Stomach (tissue), 19 donors: ENCODE measurements around the gene PSMA5. TPM values are rescaled to one million over a fixed set of nuclear protein-coding genes. Genes with fewer than 3 reads are reported as not detected.
A peak's percentile ranks its signal among the peaks of the same experiment; 100 is the strongest.
"Not testable (repeated sequence)": the region's sequence is repeated elsewhere in the genome, so short reads cannot be mapped to it uniquely, and the experiment has no call there.

Experiments used
- DNase-seq, 2 donors: peaks; one replicate each; pipeline versions ENCODE4 v3.0.0 to v3.0.0-alpha.2; 2013 to 2019
- H3K27ac ChIP-seq, 5 donors: fragments of 200-600 bp in 4 of 5; sonication (generic) in 4 of 5; one replicate each; pipeline ENCODE4 v1.5.1; 2013 to 2019; ENCODE audit warnings: mild to moderate bottlenecking in 1 of 5, moderate library complexity in 1 of 5
- H3K27me3 ChIP-seq, 3 donors: fragments of 200-600 bp; sonication (generic); one replicate each; pipeline ENCODE4 v1.5.1; 2017 to 2019; ENCODE audit warnings: mixed run types in 1 of 3
- H3K36me3 ChIP-seq, 4 donors: fragments of 200-600 bp; sonication (generic); 1 replicate in 3 of 4; 2 replicates in 1 of 4; pipeline ENCODE4 v1.5.1; 2016 to 2019
- H3K4me1 ChIP-seq, 4 donors: fragments of 200-600 bp; sonication (generic); one replicate each; pipeline ENCODE4 v1.5.1; 2016 to 2019
- H3K4me3 ChIP-seq, 4 donors: fragments of 200-600 bp; sonication (generic) in 3 of 4; one replicate each; pipeline ENCODE4 v1.5.1; 2016 to 2019; ENCODE audit warnings: mild to moderate bottlenecking in 1 of 4
- H3K9me3 ChIP-seq, 4 donors: fragments of 200-600 bp; sonication (generic); one replicate each; pipeline ENCODE4 v1.5.1; 2016 to 2019
- EP300 ChIP-seq: sonication (generic); formaldehyde crosslinking; IDR thresholded peaks from one replicate; pipeline ENCODE4 v1.6.1; 2017; ENCODE audit warnings: antibody characterized with exemption
- POLR2A ChIP-seq, 4 donors: fragments of 450-650 bp; IDR thresholded peaks; one replicate each; pipeline ENCODE4 v1.6.1; 2016; ENCODE audit warnings: antibody characterized with exemption in 4 of 4, control low read depth in 2 of 4, mild to moderate bottlenecking in 1 of 4, moderate library complexity in 1 of 4
- POLR2AphosphoS5 ChIP-seq, 3 donors: sonication (generic); formaldehyde crosslinking; IDR thresholded peaks; one replicate each; pipeline ENCODE4 v1.6.1; 2016; ENCODE audit warnings: antibody characterized with exemption in 3 of 3
- WGBS, 5 donors: extraction: QIAGEN DNeasy Blood & Tissue Kit in 3 of 5; methylation state at CpG; one replicate each; pipeline versions ENCODE4 v1.1.5 to v1.1.7; 2013 to 2018; 5-methylcytosine and 5-hydroxymethylcytosine counted together
- intact Hi-C: fragments of 100-400 bp; cut with DNase I; formaldehyde crosslinking; loops from one replicate; pipeline ENCODE4 v1.15.1; 2023; ENCODE audit warnings: low total_unique reads
- long read RNA-seq, 10 donors: transcript quantifications; one replicate each; lab custom pipeline, GENCODE V29; 2026
- polyA plus RNA-seq, 3 donors: library from polyadenylated mRNA; stranded (reverse); fragments of 200-250 nt; gene quantifications; one replicate each; pipeline ENCODE4 v1.2.3, GENCODE V29; 2013
- total RNA-seq, 5 donors: library from RNA; depleted of rRNA; stranded (reverse); fragments of >200 nt; gene quantifications; one replicate each; pipeline versions ENCODE4 v1.1.0 to v1.2.3, GENCODE V29; 2014 to 2016
- TF ChIP-seq, protein P1 (sequence below), 7 experiments: fragments of 450-650 bp in 4 of 7; fragments of 200-600 bp in 3 of 7; sonication (generic) in 3 of 7; IDR thresholded peaks; one replicate each; pipeline ENCODE4 v1.5.1; 2016 to 2019; ENCODE audit warnings: antibody characterized with exemption in 7 of 7, control low read depth in 2 of 7, mild to moderate bottlenecking in 1 of 7
- donor health status: healthy with polysubstance abuse.
- donor health status: Bipolar disorder and iron deficiency.
- donor health status: healthy.

Gene PSMA5
- total RNA-seq (10 to 100 TPM in 3 of 5 donors, 1 to 10 TPM in 2; 5.3 to 39.3 (median 11.3) TPM), polyA plus RNA-seq (10 to 100 TPM; 44.7 to 84.2 (median 50.6) TPM)
- long read RNA-seq, donor 1, partial matches to known transcripts = 0 of 4 reads
- long read RNA-seq, donor 1, other reads (novel, unspliced or antisense) = 0 of 4 reads
- long read RNA-seq, donor 2, transcript PSMA5-201 (9 exons, 3,729 nt) = major isoform, 23 of 24 reads
- long read RNA-seq, donor 2, partial matches to known transcripts = 0 of 24 reads
- long read RNA-seq, donor 2, other reads (novel, unspliced or antisense) = 0 of 24 reads
- long read RNA-seq, donor 3, transcript PSMA5-201 (9 exons, 3,729 nt) = major isoform, 14 of 14 reads
- long read RNA-seq, donor 3, partial matches to known transcripts = 0 of 14 reads
- long read RNA-seq, donor 3, other reads (novel, unspliced or antisense) = 0 of 14 reads
- long read RNA-seq, donor 4, partial matches to known transcripts = 0 of 4 reads
- long read RNA-seq, donor 4, other reads (novel, unspliced or antisense) = 0 of 4 reads
- long read RNA-seq, donor 5, transcript PSMA5-201 (9 exons, 3,729 nt) = major isoform, 20 of 20 reads
- long read RNA-seq, donor 5, partial matches to known transcripts = 0 of 20 reads
- long read RNA-seq, donor 5, other reads (novel, unspliced or antisense) = 0 of 20 reads
- long read RNA-seq, donor 6 = 0 reads
- long read RNA-seq, donor 7, transcript PSMA5-201 (9 exons, 3,729 nt) = major isoform, 36 of 37 reads
- long read RNA-seq, donor 7, partial matches to known transcripts = 0 of 37 reads
- long read RNA-seq, donor 7, other reads (novel, unspliced or antisense) = 0 of 37 reads
- long read RNA-seq, donor 8, transcript PSMA5-201 (9 exons, 3,729 nt) = major isoform, 33 of 39 reads
- long read RNA-seq, donor 8, partial matches to known transcripts = 5 of 39 reads
- long read RNA-seq, donor 8, other reads (novel, unspliced or antisense) = 0 of 39 reads
- long read RNA-seq, donor 9, transcript PSMA5-201 (9 exons, 3,729 nt) = major isoform, 32 of 32 reads
- long read RNA-seq, donor 9, partial matches to known transcripts = 0 of 32 reads
- long read RNA-seq, donor 9, other reads (novel, unspliced or antisense) = 0 of 32 reads
- long read RNA-seq, donor 10, transcript PSMA5-201 (9 exons, 3,729 nt) = major isoform, 17 of 18 reads
- long read RNA-seq, donor 10, partial matches to known transcripts = 0 of 18 reads
- long read RNA-seq, donor 10, other reads (novel, unspliced or antisense) = 0 of 18 reads

- H3K4me3 ChIP-seq = peak within 1 kb of the TSS; percentile 75 to 91 (median 84)
- H3K4me1 ChIP-seq = peaks cover 14 to 50% (median 31%) of the 10 kb centered on the region in 4 donors
- H3K27ac ChIP-seq = peak within 1 kb of the TSS; percentile 87 to 92 (median 90)
- peaks cover 0 to 6% (median 2%) of the 10 kb centered on the region in 4 donors for H3K36me3 ChIP-seq
- H3K9me3 ChIP-seq = no peaks in the 10 kb centered on the region
- 0 to 1% (median 0%) methylated on average over 21 to 50 of the region's 50 CpGs for WGBS, 5 donors
- H3K27me3 ChIP-seq = no peaks in the 10 kb centered on the region
- peak; percentile 97 to 99 for DNase-seq
- TF ChIP-seq POLR2AphosphoS5 (IDR thresholded peaks at IDR 0.05) = peak; percentile 51 to 89 (median 87)
- TF ChIP-seq, protein P1, sequence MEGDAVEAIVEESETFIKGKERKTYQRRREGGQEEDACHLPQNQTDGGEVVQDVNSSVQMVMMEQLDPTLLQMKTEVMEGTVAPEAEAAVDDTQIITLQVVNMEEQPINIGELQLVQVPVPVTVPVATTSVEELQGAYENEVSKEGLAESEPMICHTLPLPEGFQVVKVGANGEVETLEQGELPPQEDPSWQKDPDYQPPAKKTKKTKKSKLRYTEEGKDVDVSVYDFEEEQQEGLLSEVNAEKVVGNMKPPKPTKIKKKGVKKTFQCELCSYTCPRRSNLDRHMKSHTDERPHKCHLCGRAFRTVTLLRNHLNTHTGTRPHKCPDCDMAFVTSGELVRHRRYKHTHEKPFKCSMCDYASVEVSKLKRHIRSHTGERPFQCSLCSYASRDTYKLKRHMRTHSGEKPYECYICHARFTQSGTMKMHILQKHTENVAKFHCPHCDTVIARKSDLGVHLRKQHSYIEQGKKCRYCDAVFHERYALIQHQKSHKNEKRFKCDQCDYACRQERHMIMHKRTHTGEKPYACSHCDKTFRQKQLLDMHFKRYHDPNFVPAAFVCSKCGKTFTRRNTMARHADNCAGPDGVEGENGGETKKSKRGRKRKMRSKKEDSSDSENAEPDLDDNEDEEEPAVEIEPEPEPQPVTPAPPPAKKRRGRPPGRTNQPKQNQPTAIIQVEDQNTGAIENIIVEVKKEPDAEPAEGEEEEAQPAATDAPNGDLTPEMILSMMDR (IDR thresholded peaks at IDR 0.05) = no peak
- TF ChIP-seq POLR2A (IDR thresholded peaks at IDR 0.05) = peak in 1 of 4 donors; percentile 56
- TF ChIP-seq EP300 = no peak
- intact Hi-C loops = no loop called here
Observed at GRCh38 chr1:109426281-109427170, at the start of gene PSMA5. Gene PSMA5, minus strand, starts transcription at chr1:109426448. Its CDS starts 118 bp downstream, at chr1:109426330.

GRCh38 chr1:109475261-109475660 is 49.0 kb upstream of the PSMA5 start:
- intact Hi-C loops = no loop called here
- WGBS, 5 donors = 81 to 86% (median 85%) methylated on average over 9 of the region's 9 CpGs

DNA sequence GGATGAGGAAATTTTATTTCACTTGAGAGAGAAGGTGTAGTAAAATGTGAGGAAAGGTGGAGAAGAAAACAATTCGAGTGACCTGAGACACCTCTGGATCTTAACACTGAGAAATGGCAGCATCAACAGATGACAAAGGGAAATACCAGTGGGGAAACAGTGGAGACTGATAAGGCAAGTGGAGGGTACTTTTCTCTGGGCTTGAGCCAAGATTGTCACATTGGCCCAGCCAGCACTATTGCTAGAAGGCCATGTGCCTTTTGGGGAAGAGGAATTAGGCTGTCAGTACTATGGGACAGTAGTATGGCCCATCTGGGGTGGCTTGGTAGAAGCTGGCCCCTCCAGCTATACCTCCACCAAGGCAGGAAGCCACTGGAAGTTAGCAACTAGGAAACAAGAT is 48.4 kb upstream of the PSMA5 start:
- no peaks in the 10 kb centered on the region for H3K27me3 ChIP-seq
- no peaks in the 10 kb centered on the region for H3K9me3 ChIP-seq
- H3K36me3 ChIP-seq = peaks cover 0 to 34% (median 2%) of the 10 kb centered on the region in 4 donors
- no peak overlapping the region for H3K4me3 ChIP-seq
- H3K4me1 ChIP-seq = no peaks in the 10 kb centered on the region
- 61 to 83% (median 77%) methylated on average over 1 of the region's 1 CpG for WGBS, 5 donors
- no peak for DNase-seq
- no peak overlapping the region for H3K27ac ChIP-seq
- intact Hi-C loops = no loop called here
- TF ChIP-seq, protein P1 (IDR thresholded peaks at IDR 0.05) = no peak
- TF ChIP-seq POLR2AphosphoS5 (IDR thresholded peaks at IDR 0.05) (no peak), POLR2A (IDR thresholded peaks at IDR 0.05) (no peak), EP300 (no peak)

More at GRCh38 chr1:109475261-109475660, 49.0 kb upstream of the PSMA5 start:
- H3K4me3 ChIP-seq = no peak overlapping the region
- DNase-seq = no peak
- no peak overlapping the region for H3K27ac ChIP-seq
- TF ChIP-seq, protein P1 (IDR thresholded peaks at IDR 0.05) = no peak
- no peak for TF ChIP-seq POLR2A (IDR thresholded peaks at IDR 0.05)
- TF ChIP-seq POLR2AphosphoS5 (IDR thresholded peaks at IDR 0.05) = no peak
- TF ChIP-seq EP300 = no peak
- H3K4me1 ChIP-seq = no peaks in the 10 kb centered on the region
- H3K36me3 ChIP-seq = peaks cover 0 to 39% (median 2%) of the 10 kb centered on the region in 4 donors
- no peaks in the 10 kb centered on the region for H3K9me3 ChIP-seq
- no peaks in the 10 kb centered on the region for H3K27me3 ChIP-seq

- H3K4me1 ChIP-seq, H3K27me3 ChIP-seq, DNase-seq, H3K9me3 ChIP-seq, H3K4me3 ChIP-seq, intact Hi-C loops, H3K27ac ChIP-seq: not testable (repeated sequence)
- 80 to 93% (median 88%) methylated on average over 12 of the region's 12 CpGs for WGBS, 5 donors
- peaks cover 0 to 26% (median 2%) of the 10 kb centered on the region in 4 donors for H3K36me3 ChIP-seq
Observed at GRCh38 chr1:109473284-109474057, 47.2 kb upstream of the PSMA5 start.
